DOHH2 (cell line): ENCODE data around the gene HES1.

Experiments
- CTCF ChIP-seq: fragments of 200-600 bp; sonication (generic); IDR thresholded peaks from one replicate; pipeline ENCODE4 v1.5.1; 2014; ENCODE audit warnings: antibody characterized with exemption, mild to moderate bottlenecking, low read depth, low read length; ENCODE audit not compliant: poor library complexity, severe bottlenecking
- EZH2phosphoT487 ChIP-seq: fragments of 200-600 bp; sonication (generic); IDR thresholded peaks from 2 replicates; pipeline ENCODE4 v1.6.1; 2017; ENCODE audit warnings: borderline replicate concordance, mild to moderate bottlenecking, antibody characterized with exemption, low read length, moderate library complexity, mixed read lengths

- TF ChIP-seq CTCF (no peak), EZH2phosphoT487 (no peak)
Measured at GRCh38 chr3:194162070-194162678, 26.2 kb downstream of the HES1 start.
